CD4-positive, alpha-beta T cell treated with Interleukin-4 for 4 hours (primary cell): ENCODE results near the gene RYR3.

ENCODE experiments used
- DNase-seq: peaks from one replicate; pipeline ENCODE4 v3.0.0-alpha.2; 2020

Gene RYR3

DNA sequence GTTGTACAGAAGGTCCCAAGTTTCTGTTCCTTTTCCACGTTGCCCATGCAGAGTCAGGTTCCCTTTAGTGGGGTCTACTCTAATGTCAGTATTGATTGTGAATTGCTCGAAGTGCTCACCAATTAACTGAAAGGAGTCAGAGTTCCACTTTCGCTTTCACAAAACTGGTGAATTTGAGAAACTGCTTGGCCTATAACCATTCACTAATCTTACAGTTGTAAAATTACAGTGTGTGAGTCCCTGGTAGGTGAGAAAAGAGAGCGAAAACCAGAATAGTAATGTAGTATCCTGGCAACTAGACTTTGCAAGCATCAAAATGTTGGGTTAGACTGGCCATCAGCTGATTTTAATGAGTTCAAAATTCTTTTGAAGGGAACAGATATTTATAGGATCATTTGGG, 420.0 kb downstream of the RYR3 start:
- DNase-seq = no peak

DNA sequence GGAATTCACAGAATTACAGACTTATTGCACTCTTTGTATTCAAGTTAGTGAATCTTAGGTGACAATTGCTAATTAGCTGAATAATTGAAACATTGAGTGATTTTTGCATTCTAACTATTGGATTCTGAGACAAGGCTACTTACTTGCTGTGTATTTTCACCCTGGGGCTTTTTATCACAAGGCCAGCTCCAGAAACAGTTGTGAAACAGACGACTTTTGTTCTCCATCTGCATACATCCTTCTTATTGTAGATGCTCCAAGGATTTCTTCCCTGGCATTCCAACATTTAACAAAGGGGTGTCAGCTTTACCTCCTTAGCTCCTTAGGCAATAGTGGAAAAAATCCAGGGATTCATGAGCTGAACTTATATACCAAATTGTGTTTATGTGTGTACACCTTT, 424.4 kb downstream of the RYR3 start:
- no peak for DNase-seq

DNA sequence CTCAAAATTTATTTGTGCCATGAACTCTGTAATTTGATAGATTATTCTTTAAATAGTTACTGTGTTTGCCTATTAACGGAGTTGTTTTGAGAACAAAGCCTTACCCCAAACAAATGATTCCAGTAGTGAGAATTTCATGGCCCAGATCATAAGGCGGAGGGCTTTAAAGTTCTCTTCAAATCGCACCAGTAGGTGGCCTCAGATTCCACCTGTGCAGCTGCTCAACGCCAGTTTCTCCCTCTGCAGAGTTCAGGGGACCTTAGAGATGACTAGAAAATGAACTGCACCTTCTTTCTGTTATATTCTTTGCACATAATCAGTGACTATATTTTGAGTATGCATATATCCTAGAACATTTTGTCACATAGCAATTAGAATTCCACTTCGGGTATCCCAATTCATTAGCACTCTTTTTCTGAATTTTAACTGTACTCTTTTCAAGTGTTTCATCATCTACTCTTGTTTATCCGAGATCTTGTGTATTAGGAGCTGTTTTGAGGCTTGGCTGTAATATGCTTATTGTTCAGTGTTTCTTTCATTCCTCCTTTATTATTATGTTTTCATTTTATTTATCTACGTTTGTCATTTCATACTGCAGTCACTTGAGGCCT, 425.0 kb downstream of the RYR3 start:
- no peak for DNase-seq

DNA sequence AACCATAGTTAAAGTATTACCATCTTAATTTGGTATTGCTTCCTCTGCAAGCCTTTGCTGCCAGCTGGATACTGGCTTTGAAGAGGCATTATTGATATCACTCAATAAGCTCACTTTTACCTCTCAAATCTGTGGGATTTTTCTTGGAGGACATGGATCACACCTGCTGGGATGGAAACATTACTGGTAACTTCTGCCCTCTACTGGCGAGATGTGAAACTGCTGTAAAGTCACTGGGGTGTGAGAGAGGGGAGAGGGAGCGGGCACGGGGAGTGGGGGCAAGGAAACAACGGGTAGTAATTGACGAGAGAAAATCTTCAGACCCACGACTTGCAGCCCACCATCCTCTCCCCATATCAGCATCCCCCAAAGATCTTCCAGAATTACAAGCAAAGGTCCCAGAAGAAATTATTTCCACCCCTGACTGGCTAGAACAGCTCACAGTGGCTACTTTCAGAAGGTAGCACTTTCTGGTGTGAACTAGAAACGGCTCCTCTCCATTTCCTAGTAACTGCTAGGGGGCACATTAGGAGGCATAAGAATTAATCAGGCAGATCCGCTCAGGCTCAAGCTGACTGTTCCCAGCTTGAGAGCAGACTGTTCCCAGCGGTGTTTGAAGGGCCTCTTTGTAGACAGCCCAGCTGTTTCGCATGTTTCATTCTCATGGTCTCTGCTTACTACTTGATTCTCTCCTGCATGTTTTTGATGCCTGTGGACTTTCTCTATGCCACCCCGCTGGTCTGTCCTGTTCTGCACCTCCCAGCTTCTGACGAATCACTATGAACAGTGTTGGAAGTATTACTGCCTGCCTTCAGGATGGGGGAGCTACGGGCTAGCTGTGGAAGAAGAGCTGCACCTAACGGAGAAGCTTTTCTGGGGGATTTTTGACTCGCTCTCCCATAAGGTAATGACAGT, 427.2 kb downstream of the RYR3 start:
- peak; percentile 16 for DNase-seq

GRCh38 chr15:33738941-33739664, 428.3 kb downstream of the RYR3 start:
- no peak for DNase-seq

GRCh38 chr15:33742306-33742705, 431.5 kb downstream of the RYR3 start:
- DNase-seq = no peak

DNA sequence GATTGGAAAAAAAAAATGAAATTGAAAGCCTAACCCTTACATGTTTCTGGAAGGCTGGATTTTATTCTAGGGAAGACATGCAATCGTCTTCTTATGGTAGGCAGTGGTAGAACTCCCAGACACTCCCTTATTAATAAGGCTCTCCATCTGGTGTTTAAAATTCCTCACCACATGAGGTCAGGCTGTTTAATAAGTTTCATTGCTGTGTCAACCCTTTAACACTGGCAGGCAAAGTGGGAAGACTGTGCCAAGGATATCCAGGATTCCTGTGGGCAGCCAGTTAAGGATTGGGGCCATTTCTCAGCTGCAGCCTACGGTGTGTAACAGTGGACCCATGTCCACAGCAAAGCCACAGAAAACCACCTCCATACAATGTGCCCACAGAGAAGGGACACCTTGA, 432.0 kb downstream of the RYR3 start:
- no peak for DNase-seq

DNA sequence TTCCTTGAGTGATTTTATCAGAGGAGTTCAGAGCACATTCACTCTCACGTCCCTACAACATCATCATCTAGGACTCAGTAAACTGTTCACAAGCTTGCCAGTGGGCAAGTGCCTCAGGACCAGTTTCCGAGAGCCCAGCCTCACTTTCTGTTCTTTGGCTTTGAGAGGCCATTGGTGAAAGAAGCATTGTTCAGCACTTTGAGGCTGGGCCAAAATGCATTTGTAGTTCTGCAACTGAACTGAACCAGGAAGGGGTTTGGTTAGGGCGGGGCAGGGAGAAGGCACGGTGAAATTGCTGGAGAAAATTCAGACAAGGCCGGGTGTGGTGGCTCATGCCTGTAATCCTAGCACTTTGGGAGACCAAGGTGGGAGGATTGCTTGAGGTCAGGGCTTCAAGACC, 435.4 kb downstream of the RYR3 start:
- DNase-seq = no peak

DNA sequence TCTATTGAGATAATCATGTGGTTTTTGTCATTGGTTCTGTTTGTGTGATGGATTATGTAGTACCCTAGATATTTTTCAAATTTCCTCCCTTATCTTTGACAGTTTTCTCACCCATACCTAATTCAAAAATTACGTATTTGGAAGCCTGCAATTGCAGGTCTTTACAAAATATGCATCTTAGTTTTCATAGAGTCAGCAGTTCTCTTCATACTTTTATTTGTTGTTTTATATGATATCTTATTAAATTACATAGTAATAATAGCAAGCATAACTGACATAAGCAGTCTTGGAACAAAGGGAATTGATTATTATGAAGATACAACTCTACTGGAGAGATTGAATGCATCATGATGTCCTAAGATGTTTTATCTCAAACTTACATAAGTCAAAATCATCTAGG, 442.2 kb downstream of the RYR3 start:
- DNase-seq = no peak

GRCh38 chr15:33754242-33754641, 443.5 kb downstream of the RYR3 start:
- no peak for DNase-seq

DNA sequence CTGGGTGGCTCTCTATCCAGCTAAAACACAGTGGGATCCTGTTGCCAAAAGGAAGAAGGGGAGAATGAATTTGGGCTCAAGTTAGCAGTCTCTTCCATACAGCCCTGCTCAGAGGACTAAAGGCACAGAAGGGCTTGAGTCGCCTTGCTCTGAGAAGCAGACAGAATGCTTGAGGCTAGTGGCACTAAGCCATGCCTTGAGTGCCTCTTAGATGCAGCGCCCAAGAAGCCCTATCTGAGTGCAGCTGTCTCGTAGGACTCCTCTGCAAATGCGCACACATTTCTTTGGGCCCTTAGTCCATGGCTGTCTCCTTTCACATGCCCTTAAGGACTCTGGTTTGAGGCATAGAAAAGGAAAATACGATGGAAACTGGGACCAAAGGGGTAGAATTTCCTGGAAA, 446.2 kb downstream of the RYR3 start:
- DNase-seq = no peak

- no peak for DNase-seq
These were observed 446.9 kb downstream of the RYR3 start for GRCh38 chr15:33757516-33758232.

- DNase-seq = no peak
These were observed 455.6 kb downstream of the RYR3 start for GRCh38 chr15:33766389-33766788.

GRCh38 chr15:33768670-33769190, 458.0 kb downstream of the RYR3 start:
- no peak for DNase-seq

DNA sequence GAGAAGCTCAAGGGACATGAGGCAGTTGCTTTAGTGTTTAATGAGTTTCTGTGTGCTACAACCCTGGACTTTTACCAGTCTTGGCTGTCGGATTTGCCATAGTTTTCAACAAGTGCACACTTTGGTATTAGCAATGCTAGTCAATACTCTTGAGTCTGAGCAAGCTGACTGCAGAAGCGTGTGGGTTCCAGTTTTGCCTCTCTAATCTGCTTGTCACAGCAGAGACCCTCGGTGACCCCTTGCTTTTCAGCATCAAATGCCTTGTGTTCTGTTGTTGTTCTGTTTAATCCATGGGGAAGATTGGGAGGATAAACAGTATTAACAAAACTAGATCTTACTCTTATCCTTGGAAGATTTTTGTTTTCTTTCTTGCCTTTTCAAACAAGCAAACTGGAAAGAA, 463.2 kb downstream of the RYR3 start:
- no peak for DNase-seq

GRCh38 chr15:33778852-33779251, 468.1 kb downstream of the RYR3 start:
- DNase-seq = no peak

DNA sequence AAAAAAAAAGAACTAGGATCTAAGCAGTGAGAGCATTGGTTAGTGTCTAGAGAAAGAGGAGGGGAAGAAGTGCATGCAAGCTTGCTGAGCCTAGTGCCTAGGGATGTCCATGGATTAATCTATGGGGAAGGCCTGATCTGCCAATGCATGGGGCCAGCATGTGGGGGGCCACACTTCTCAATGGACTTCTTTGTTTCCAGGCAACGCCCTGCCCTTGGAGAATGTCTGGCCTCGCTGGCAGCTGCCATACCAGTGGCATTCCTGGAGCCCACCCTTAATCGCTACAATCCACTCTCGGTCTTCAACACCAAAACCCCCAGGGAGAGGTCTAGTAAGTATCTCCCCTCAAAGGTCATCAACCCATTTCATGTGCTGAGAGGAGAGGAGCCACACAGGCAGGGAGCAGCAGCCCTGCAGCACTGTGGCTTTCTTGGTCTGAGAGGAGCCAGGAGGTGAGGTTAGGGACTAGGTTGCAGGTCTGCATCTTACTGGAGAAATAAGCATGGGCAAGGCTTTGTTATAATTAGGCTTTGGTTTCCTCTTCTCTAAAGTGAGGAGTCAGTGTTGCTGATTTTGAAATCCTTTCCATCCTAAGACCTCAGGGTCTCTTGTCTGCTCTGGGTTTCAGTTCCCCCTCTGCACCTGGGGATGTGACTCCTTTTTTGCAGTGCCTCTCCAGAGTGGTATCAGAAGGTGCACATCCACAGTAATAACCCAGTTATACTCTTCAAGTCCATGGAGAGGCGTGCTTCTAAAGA, 469.4 kb downstream of the RYR3 start:
- no peak for DNase-seq

DNA sequence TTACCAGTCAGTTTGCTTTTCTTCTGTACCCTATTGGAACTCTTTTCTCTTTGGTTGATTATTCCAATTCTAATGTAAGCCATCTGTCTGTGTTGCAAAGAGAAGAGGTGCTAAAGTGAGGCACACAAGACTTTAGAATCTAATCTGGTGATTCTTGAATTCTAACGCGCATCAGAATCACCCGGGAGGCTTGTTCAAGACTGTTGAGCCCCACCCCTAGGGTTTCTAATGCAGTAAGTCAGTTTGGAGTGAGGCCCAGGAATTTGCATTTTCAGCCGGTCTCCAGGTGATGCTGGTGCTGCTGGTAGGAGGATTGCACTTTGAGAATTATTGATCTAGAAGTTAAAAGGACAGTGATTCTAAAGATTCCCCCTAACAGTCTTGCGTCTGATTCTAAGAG, 472.2 kb downstream of the RYR3 start:
- no peak for DNase-seq

- no peak for DNase-seq
These were observed 474.6 kb downstream of the RYR3 start for GRCh38 chr15:33785366-33785765.

DNA sequence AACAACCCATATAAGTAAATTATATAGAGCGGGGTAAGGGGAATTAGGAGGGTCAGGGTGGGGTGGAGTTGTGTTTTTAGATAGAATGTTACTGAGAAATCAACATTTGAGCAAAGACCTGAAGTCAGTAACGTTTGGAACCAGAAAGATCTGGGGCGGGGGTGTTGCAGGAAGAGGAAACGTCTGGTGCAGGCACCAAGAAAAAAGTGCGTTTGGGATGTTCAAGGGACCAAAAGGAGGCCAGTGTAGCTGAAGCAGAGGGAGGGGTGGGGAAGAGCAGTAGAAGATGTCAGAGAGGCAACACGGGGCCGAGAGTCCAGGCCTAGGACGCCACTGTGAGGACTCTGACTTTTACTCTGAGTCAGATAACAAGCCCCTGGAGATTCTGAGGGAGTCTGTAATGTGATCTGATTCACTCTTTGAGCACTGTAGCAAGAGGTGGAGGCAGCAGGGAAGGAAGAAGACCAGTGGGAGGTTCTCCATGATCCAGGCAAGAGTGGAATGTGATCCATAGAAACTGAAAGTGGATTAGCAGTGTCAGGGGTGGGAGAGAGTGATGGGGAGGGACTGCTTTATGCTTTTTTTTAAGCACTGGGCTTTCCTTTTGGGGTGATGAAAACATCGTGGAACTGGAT, 478.3 kb downstream of the RYR3 start:
- no peak for DNase-seq

DNA sequence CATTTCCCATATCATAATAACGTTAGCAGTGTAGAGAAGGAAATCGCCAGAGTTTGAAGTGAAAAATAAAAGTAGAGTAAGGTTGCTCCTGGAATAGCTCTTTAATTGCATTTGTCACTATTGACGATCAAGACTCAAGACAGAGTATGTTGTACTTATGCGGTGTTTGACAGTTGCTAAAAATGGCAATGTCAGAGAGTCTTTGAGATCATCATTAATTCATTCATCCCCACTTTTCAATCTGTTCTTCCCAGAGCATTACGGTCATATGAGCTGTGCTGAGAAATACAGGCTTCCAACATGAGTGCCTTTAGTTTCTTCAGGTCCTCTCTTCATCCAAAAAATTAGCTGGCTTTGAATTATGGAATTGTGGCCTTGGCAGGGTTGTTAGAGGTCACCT, 483.7 kb downstream of the RYR3 start:
- DNase-seq = no peak

DNA sequence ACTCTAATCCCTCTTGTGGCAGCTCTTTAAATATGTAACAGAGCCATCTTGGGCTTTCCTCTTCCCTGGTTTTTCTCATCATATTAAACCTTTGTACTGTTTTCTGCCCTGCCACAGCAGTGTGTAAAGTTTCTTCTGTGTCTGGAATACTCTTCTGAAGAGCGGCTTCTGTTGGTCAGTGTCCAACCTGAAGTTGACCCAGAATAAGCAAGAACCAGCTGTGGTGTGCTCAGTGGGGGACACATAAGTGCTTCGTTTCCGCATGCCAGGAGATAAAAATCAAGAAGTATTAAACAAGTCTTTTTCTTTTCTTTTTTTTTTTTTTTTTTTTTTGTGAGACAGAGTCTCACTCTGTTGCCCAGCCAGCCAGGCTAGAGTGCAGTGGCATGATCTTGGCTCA, 484.3 kb downstream of the RYR3 start:
- no peak for DNase-seq
